Astrocyte (in vitro differentiated cells and primary cell): ENCODE data around the gene IL16.

Experiments used
- CTCF ChIP-seq: IDR thresholded peaks from 2 replicates; pipeline ENCODE4 v1.5.1; 2011; ENCODE audit warnings: low read depth, mild to moderate bottlenecking, inconsistent platforms, low read length, moderate library complexity; ENCODE audit not compliant: insufficient read depth
- EZH2 ChIP-seq: IDR thresholded peaks from 2 replicates; pipeline ENCODE4 v1.6.1; 2012; ENCODE audit warnings: mild to moderate bottlenecking, low read length, inconsistent platforms; ENCODE audit not compliant: insufficient read depth

DNA sequence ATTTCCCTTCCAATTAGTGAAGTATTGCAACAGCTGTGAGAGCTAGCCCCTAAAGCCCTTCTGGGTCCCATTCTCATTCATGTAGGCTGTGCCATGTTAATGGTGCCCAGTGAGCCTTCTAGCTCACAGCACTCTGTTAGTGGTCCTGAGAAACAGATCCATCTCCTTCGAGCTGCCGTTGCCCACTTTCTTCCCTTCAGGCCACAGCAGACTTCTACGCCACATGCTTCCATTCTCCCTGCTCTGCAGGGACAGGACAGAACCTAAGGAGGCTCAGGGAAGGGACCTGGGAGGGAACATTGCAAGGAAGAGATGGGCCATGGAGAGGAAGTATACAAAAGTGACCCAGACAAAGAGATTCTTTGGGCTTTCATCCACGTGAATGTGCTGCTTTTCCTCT lies 139.0 kb downstream of the IL16 start:
- TF ChIP-seq CTCF = no peak
- no peak for TF ChIP-seq EZH2
